ENCODE data around the gene DIS3L2. TPM values are rescaled to one million over a fixed set of nuclear protein-coding genes. Genes with fewer than 3 reads are reported as not detected.
"Not testable (repeated sequence)": the region's sequence is repeated elsewhere in the genome, so short reads cannot be mapped to it uniquely, and the experiment has no call there.

DIS3L2 gene
- total RNA-seq, 4 donors from 2014 or later: 16.1 to 26.7 (median 22.0) TPM

GRCh38 chr2:232369126-232369951, 407.8 kb downstream of the DIS3L2 start:
- intact Hi-C loops (cut with DNase I): no loop called here
- Histone ChIP-seq H3K27ac (replicated peaks in 1 of 4) (no peak overlapping the region), H3K4me1 (no peaks in the 10 kb centered on the region), H3K36me3 (no peaks in the 10 kb centered on the region), H3K4me3 (no peak overlapping the region), H3K27me3 (peaks cover 0 to 35% (median 0%) of the 10 kb centered on the region in 4 donors), H3K9me3 (no peaks in the 10 kb centered on the region)
- 74% methylated on average over 11 of the region's 15 CpGs for whole genome bisulfite sequencing
- DNase-seq (ENCODE audit: extremely low spot score): no peak
- no peak for TF ChIP-seq CTCF (IDR thresholded peaks at IDR 0.05)
- TF ChIP-seq EP300 (IDR thresholded peaks at IDR 0.05): no peak
- no peak for TF ChIP-seq POLR2AphosphoS5 (IDR thresholded peaks at IDR 0.05)
- TF ChIP-seq POLR2A (IDR thresholded peaks at IDR 0.05; ENCODE audit: low read depth): no peak

DNA sequence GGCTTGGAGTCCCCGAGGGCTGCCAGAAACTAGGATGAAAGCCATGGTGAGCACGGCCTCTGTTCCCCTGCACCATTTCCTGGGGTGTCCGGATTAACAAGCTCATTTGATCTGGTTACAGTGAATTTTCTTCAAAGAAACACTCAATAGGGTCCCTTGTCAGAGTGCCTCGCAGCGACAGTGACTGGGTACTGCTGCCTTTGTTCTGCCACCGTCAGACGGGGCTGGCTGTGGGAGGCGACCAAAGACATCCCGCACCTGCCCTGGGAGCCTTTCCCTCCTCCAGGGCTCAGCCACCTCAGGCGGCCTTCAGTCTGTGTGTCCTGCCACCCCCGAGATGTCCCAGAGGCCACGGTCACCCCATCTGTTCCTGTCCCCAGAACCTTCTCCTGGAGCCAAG, 408.5 kb downstream of the DIS3L2 start:
- H3K27ac ChIP-seq (replicated peaks in 1 of 4): not testable (repeated sequence)
- 5% methylated on average over 8 of the region's 12 CpGs for WGBS

DNA sequence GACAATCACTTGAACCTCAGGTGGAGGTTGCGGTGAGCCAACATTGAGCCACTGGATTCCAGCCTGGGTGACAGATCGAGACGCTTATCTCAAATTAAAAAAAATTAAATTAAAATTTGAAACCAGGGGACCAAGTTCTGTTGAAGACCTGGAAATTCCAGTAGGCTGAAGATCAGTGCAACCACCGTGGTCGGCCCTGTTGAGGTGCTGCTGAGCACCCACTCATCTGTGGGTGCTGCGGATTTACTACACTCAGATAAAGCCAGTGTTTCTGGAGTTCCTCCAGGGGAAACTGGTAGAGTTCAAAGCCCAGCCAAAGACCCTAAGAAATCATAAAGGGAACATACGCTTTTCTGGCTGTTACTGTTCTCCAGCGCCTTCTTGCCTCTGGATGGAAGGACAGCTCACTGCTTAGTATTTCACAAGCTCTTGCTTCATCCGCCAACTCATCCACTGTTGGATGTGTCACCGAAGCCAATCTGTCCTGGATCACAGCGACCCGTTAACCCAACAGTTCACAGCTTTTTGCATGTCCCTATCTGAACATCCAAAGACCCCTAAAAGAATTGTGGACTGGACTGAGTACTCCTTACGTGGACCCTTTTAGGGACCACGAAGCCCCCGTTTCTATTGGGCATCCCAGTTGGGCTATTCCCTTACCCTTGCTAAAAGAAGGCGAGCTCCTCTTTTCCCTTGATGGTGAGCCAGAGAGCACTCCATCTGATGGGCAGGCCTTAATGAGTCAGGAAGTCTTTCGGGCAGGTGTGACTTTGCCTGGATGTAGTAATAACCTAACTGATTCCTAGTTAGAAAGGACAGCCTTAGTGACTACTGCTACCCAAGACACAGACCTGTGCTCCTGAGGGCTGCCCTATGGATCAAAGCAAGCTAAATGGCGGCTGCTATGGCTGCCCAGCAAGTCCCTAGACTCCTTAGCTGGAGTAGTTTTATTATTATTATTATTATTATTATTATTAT, 411.0 kb downstream of the DIS3L2 start:
- DNase-seq (ENCODE audit: extremely low spot score): no peak
- no peaks in the 10 kb centered on the region for H3K36me3 ChIP-seq
- no peaks in the 10 kb centered on the region for H3K9me3 ChIP-seq
- intact Hi-C loops (cut with DNase I): no loop called here
- H3K4me1 ChIP-seq: no peaks in the 10 kb centered on the region
- H3K4me3 ChIP-seq: no peak overlapping the region
- TF ChIP-seq EP300 (IDR thresholded peaks at IDR 0.05) (no peak), POLR2A (IDR thresholded peaks at IDR 0.05; ENCODE audit: low read depth) (no peak), CTCF (IDR thresholded peaks at IDR 0.05) (no peak), POLR2AphosphoS5 (IDR thresholded peaks at IDR 0.05) (no peak)
- WGBS: 93% methylated on average over 18 of the region's 18 CpGs
- H3K27ac ChIP-seq (replicated peaks in 1 of 4): no peak overlapping the region
- H3K27me3 ChIP-seq: peaks cover 0 to 35% (median 0%) of the 10 kb centered on the region in 4 donors

More for the DNA sequence above, 408.5 kb downstream of the DIS3L2 start:
- H3K9me3 ChIP-seq; H3K4me3 ChIP-seq; H3K4me1 ChIP-seq; DNase-seq (ENCODE audit: extremely low spot score); H3K36me3 ChIP-seq; intact Hi-C loops (cut with DNase I): not testable (repeated sequence)
- peaks cover 0 to 35% (median 0%) of the 10 kb centered on the region in 4 donors for H3K27me3 ChIP-seq

DNA sequence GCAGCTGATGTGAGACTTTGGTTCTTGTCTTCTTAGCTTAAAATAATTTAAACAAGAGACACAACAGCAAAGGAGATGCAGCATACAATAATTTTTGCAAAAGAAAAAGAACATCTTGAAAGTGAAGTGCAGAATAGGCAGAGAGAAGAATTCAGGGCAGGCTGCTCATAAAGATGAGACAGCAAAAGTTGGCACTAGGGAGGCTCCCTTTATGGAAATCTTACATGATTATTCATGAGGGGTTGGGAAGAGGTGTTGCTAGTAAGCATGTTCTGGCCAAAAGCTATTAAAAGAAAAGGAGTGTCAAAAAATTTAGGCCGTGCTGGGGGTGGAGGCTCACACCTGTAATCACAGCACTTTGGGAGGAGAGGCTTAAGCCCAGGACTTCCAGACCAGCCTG, 412.8 kb downstream of the DIS3L2 start:
- Histone ChIP-seq H3K36me3 (no peaks in the 10 kb centered on the region), H3K9me3 (no peaks in the 10 kb centered on the region), H3K4me1 (no peaks in the 10 kb centered on the region), H3K27me3 (peaks cover 0 to 38% (median 0%) of the 10 kb centered on the region in 4 donors), H3K4me3 (no peak overlapping the region), H3K27ac (replicated peaks in 1 of 4) (no peak overlapping the region)
- WGBS: 88% methylated on average over 1 of the region's 1 CpG
- intact Hi-C loops (cut with DNase I): no loop called here
- TF ChIP-seq POLR2A (IDR thresholded peaks at IDR 0.05; ENCODE audit: low read depth): no peak
- no peak for TF ChIP-seq POLR2AphosphoS5 (IDR thresholded peaks at IDR 0.05)
- no peak for TF ChIP-seq EP300 (IDR thresholded peaks at IDR 0.05)
- no peak for TF ChIP-seq CTCF (IDR thresholded peaks at IDR 0.05)
- DNase-seq (ENCODE audit: extremely low spot score): no peak

- no peaks in the 10 kb centered on the region for H3K4me1 ChIP-seq
- intact Hi-C loops (cut with DNase I): no loop called here
- H3K36me3 ChIP-seq: no peaks in the 10 kb centered on the region
- 80% methylated on average over 12 of the region's 12 CpGs for WGBS
- TF ChIP-seq POLR2AphosphoS5 (IDR thresholded peaks at IDR 0.05): no peak
- TF ChIP-seq CTCF (IDR thresholded peaks at IDR 0.05): no peak
- no peak for TF ChIP-seq POLR2A (IDR thresholded peaks at IDR 0.05; ENCODE audit: low read depth)
- TF ChIP-seq EP300 (IDR thresholded peaks at IDR 0.05): no peak
- H3K4me3 ChIP-seq: no peak overlapping the region
- DNase-seq (ENCODE audit: extremely low spot score): no peak
- H3K27me3 ChIP-seq: peaks cover 0 to 42% (median 0%) of the 10 kb centered on the region in 4 donors
- no peaks in the 10 kb centered on the region for H3K9me3 ChIP-seq
- H3K27ac ChIP-seq (replicated peaks in 1 of 4): no peak overlapping the region
Measured at GRCh38 chr2:232375164-232375563, 413.7 kb downstream of the DIS3L2 start.

Data from esophagus muscularis mucosa (tissue), 4 donors.